ENCODE results near the gene LAMA2.

- no peak for TF ChIP-seq CTCF (IDR thresholded peaks at IDR 0.05; ENCODE audit: insufficient read depth, low read depth, low read length)
- TF ChIP-seq EZH2 (IDR thresholded peaks at IDR 0.05; ENCODE audit: insufficient read depth, low read length) = no peak
Observed at GRCh38 chr6:128979071-128979470, 96.1 kb downstream of the LAMA2 start.
